ENCODE results near the gene DNAL4. TPM values are rescaled to one million over a fixed set of nuclear protein-coding genes. Genes with fewer than 3 reads are reported as not detected.

DNAL4 gene
- 10 to 100 TPM in 1 of 2 experiments, 1 to 10 TPM in 1; 9.3 to 11.5 TPM for total RNA-seq
- 10 to 100 TPM; 11.2 to 14.7 (median 13.1) TPM for polyA plus RNA-seq
- total RNA-seq, result 4.6 to 12.7 (median 7.8) reads per million in 6 experiments

GRCh38 chr22:38793721-38794466 is at the start of gene DNAL4:
Gene DNAL4 (minus strand): TSS chr22:38794143. CDS start chr22:38782731, 11,412 bp downstream.
- H3K27me3 Mint-ChIP-seq, result peaks cover 0 to 14% (median 3%) of the 10 kb centered on the region in 5 donors
- peak; percentile 71 to 98 (median 92) for DNase-seq
- H3K4me3 Mint-ChIP-seq, result peak within 1 kb of the TSS; percentile 85 to 95 (median 91)
- peaks cover 0 to 2% (median 0%) of the 10 kb centered on the region in 3 donors for H3K36me3 Mint-ChIP-seq
- H3K9me3 Mint-ChIP-seq, result peaks cover 0 to 6% (median 0%) of the 10 kb centered on the region in 9 donors
- ATAC-seq, result peak; percentile 95 to 97
- peaks cover 22 to 38% (median 29%) of the 10 kb centered on the region in 4 donors for H3K4me1 Mint-ChIP-seq
- POLR2A ChIA-PET, result interaction anchor here (1.1 to 1.3 kb wide), 4 partner anchors 11 to 61 kb away, joined by 3 to 5 read pairs (median 4); no protein-coding TSS in a partner anchor
- peak within 1 kb of the TSS; percentile 83 to 97 (median 96) for H3K27ac Mint-ChIP-seq

- Mint-ChIP-seq H3K9me3 (no peaks in the 10 kb centered on the region), H3K36me3 (peaks cover 0 to 7% (median 0%) of the 10 kb centered on the region in 3 donors), H3K27ac (no peak overlapping the region), H3K4me3 (peak overlapping the region in 2 of 10 donors; percentile 22 to 85), H3K4me1 (peaks cover 19 to 32% (median 28%) of the 10 kb centered on the region in 4 donors), H3K27me3 (peaks cover 0 to 24% (median 6%) of the 10 kb centered on the region in 5 donors)
- peak; percentile 39 to 79 (median 53) for DNase-seq
- peak; percentile 85 to 88 for ATAC-seq
- POLR2A ChIA-PET, result interaction anchor here (0.6 to 6.2 kb wide), 23 partner anchors 11 to 476 kb away, joined by 3 to 57 read pairs (median 4); partner anchors contain the start of genes CBX6, GTPBP1, RPL3 and SUN2
These were observed 49.3 kb upstream of the DNAL4 start for GRCh38 chr22:38843201-38843656.

- Mint-ChIP-seq H3K4me1 (peaks cover 19 to 32% (median 28%) of the 10 kb centered on the region in 4 donors), H3K9me3 (no peaks in the 10 kb centered on the region), H3K27ac (peak overlapping the region in 7 of 10 donors; percentile 5 to 85 (median 40)), H3K27me3 (peaks cover 0 to 24% (median 6%) of the 10 kb centered on the region in 5 donors), H3K36me3 (peaks cover 0 to 10% (median 0%) of the 10 kb centered on the region in 3 donors), H3K4me3 (peak overlapping the region; percentile 74 to 90 (median 85))
- ATAC-seq (no peak), DNase-seq (no peak)
- POLR2A ChIA-PET, result interaction anchor here (0.6 to 6.2 kb wide), 22 partner anchors 11 to 477 kb away, joined by 3 to 57 read pairs (median 4); partner anchors contain the start of genes CBX6, GTPBP1, RPL3 and SUN2
These were observed 48.7 kb upstream of the DNAL4 start for GRCh38 chr22:38842512-38843200.

- peaks cover 19 to 32% (median 29%) of the 10 kb centered on the region in 4 donors for H3K4me1 Mint-ChIP-seq
- H3K27me3 Mint-ChIP-seq, result peaks cover 0 to 23% (median 6%) of the 10 kb centered on the region in 5 donors
- ATAC-seq, result no peak
- H3K4me3 Mint-ChIP-seq, result peak overlapping the region; percentile 39 to 90 (median 85)
- H3K9me3 Mint-ChIP-seq, result no peaks in the 10 kb centered on the region
- DNase-seq, result no peak
- peaks cover 0 to 12% (median 0%) of the 10 kb centered on the region in 3 donors for H3K36me3 Mint-ChIP-seq
- POLR2A ChIA-PET, result interaction anchor here (3.2 to 6.2 kb wide), 3 partner anchors 29 to 109 kb away, joined by 16 to 57 read pairs (median 50); partner anchors contain the start of gene CBX6
- H3K27ac Mint-ChIP-seq, result no peak overlapping the region
These were observed 47.7 kb upstream of the DNAL4 start for GRCh38 chr22:38841635-38842034.

GRCh38 chr22:38841211-38841610 is 47.3 kb upstream of the DNAL4 start:
- Mint-ChIP-seq H3K27me3 (peaks cover 0 to 19% (median 6%) of the 10 kb centered on the region in 5 donors), H3K9me3 (no peaks in the 10 kb centered on the region), H3K4me3 (peak overlapping the region in 3 of 10 donors; percentile 73 to 86 (median 83)), H3K27ac (no peak overlapping the region), H3K4me1 (peaks cover 19 to 32% (median 29%) of the 10 kb centered on the region in 4 donors), H3K36me3 (peaks cover 0 to 13% (median 0%) of the 10 kb centered on the region in 3 donors)
- DNase-seq, result no peak
- POLR2A ChIA-PET, result interaction anchor here (3.2 to 6.2 kb wide), 3 partner anchors 30 to 109 kb away, joined by 16 to 57 read pairs (median 50); partner anchors contain the start of gene CBX6
- ATAC-seq, result no peak

- peak overlapping the region in 8 of 10 donors; percentile 3 to 73 (median 42) for H3K4me3 Mint-ChIP-seq
- H3K36me3 Mint-ChIP-seq, result peaks cover 0 to 16% (median 0%) of the 10 kb centered on the region in 3 donors
- H3K27me3 Mint-ChIP-seq, result peaks cover 0 to 19% (median 6%) of the 10 kb centered on the region in 5 donors
- POLR2A ChIA-PET, result interaction anchor here (6.2 kb wide), 1 partner anchor 108 kb away, joined by 57 read pairs; no protein-coding TSS in a partner anchor
- ATAC-seq (no peak), DNase-seq (no peak)
- peaks cover 19 to 33% (median 28%) of the 10 kb centered on the region in 4 donors for H3K4me1 Mint-ChIP-seq
- no peaks in the 10 kb centered on the region for H3K9me3 Mint-ChIP-seq
- H3K27ac Mint-ChIP-seq, result peak overlapping the region in 4 of 10 donors; percentile 3 to 65 (median 30)
These were observed 46.2 kb upstream of the DNAL4 start for GRCh38 chr22:38840129-38840528.

- no peak for ATAC-seq
- H3K9me3 Mint-ChIP-seq, result no peaks in the 10 kb centered on the region
- peak overlapping the region in 4 of 10 donors; percentile 4 to 65 (median 34) for H3K27ac Mint-ChIP-seq
- H3K36me3 Mint-ChIP-seq, result peaks cover 0 to 16% (median 0%) of the 10 kb centered on the region in 3 donors
- H3K27me3 Mint-ChIP-seq, result peaks cover 0 to 19% (median 6%) of the 10 kb centered on the region in 5 donors
- H3K4me3 Mint-ChIP-seq, result peak overlapping the region in 6 of 10 donors; percentile 3 to 64 (median 46)
- DNase-seq, result no peak
- POLR2A ChIA-PET, result interaction anchor here (6.2 kb wide), 1 partner anchor 107 kb away, joined by 57 read pairs; no protein-coding TSS in a partner anchor
- H3K4me1 Mint-ChIP-seq, result peaks cover 19 to 33% (median 28%) of the 10 kb centered on the region in 4 donors
These were observed 45.7 kb upstream of the DNAL4 start for GRCh38 chr22:38839686-38840085.

GRCh38 chr22:38837414-38837928 is 43.5 kb upstream of the DNAL4 start:
- Mint-ChIP-seq H3K27ac (peak overlapping the region in 1 of 10 donors; percentile 42), H3K9me3 (no peaks in the 10 kb centered on the region), H3K4me3 (no peak overlapping the region), H3K27me3 (peaks cover 0 to 14% (median 5%) of the 10 kb centered on the region in 5 donors), H3K36me3 (peaks cover 0 to 16% (median 0%) of the 10 kb centered on the region in 3 donors), H3K4me1 (peaks cover 12 to 31% (median 21%) of the 10 kb centered on the region in 4 donors)
- no peak for ATAC-seq
- DNase-seq, result no peak
- POLR2A ChIA-PET, result no interaction called here

GRCh38 chr22:38835888-38836301 is 42.0 kb upstream of the DNAL4 start:
- Mint-ChIP-seq H3K4me3 (no peak overlapping the region), H3K27me3 (peaks cover 0 to 9% (median 2%) of the 10 kb centered on the region in 5 donors), H3K27ac (no peak overlapping the region), H3K36me3 (peaks cover 0 to 19% (median 0%) of the 10 kb centered on the region in 3 donors), H3K9me3 (no peaks in the 10 kb centered on the region), H3K4me1 (peaks cover 6 to 26% (median 12%) of the 10 kb centered on the region in 4 donors)
- ATAC-seq (no peak), DNase-seq (no peak)
- POLR2A ChIA-PET, result interaction anchor here (0.6 kb wide), 1 partner anchor 11 kb away, joined by 4 read pairs; no protein-coding TSS in a partner anchor

- POLR2A ChIA-PET, result interaction anchor here (0.6 kb wide), 2 partner anchors 96 to 471 kb away, joined by 3 read pairs; no protein-coding TSS in a partner anchor
- Mint-ChIP-seq H3K27me3 (peaks cover 0 to 5% (median 0%) of the 10 kb centered on the region in 5 donors), H3K9me3 (no peaks in the 10 kb centered on the region), H3K4me1 (peaks cover under 1 to 17% (median 5%) of the 10 kb centered on the region in 4 donors), H3K4me3 (no peak overlapping the region), H3K27ac (no peak overlapping the region), H3K36me3 (peaks cover 0 to 16% (median 0%) of the 10 kb centered on the region in 3 donors)
- DNase-seq (no peak), ATAC-seq (no peak)
These were observed 41.0 kb upstream of the DNAL4 start for GRCh38 chr22:38834991-38835390.

- ATAC-seq (no peak), DNase-seq (peak in 1 of 10 donors; percentile 14)
- Mint-ChIP-seq H3K27me3 (peaks cover 0 to 5% (median 0%) of the 10 kb centered on the region in 5 donors), H3K27ac (peak overlapping the region in 1 of 10 donors; percentile 47), H3K9me3 (no peaks in the 10 kb centered on the region), H3K4me1 (peaks cover 0 to 13% (median 1%) of the 10 kb centered on the region in 4 donors), H3K36me3 (peaks cover 0 to 12% (median 0%) of the 10 kb centered on the region in 3 donors), H3K4me3 (no peak overlapping the region)
- POLR2A ChIA-PET, result interaction anchor here (0.6 kb wide), 3 partner anchors 73 to 472 kb away, joined by 3 to 6 read pairs (median 3); no protein-coding TSS in a partner anchor
These were observed 40.4 kb upstream of the DNAL4 start for GRCh38 chr22:38834215-38834953.

Data from naive thymus-derived CD8-positive, alpha-beta T cell (primary cell).